Measurements from ENCODE around the gene KCNE2.

The KCNE2 gene

GRCh38 chr21:34360488-34361241, 3.1 kb upstream of the KCNE2 start:
- TF ChIP-seq CTCF (IDR thresholded peaks at IDR 0.05; ENCODE audit: insufficient read depth, low read depth, low read length, missing control alignments), result no peak
- no peak overlapping the region for H3K4me3 ChIP-seq (ENCODE audit: low read length)
- DNase-seq (ENCODE audit: low read depth), result no peak

GRCh38 chr21:34362136-34362444, 1.7 kb upstream of the KCNE2 start:
- DNase-seq (ENCODE audit: low read depth), result no peak
- no peak for TF ChIP-seq CTCF (IDR thresholded peaks at IDR 0.05; ENCODE audit: insufficient read depth, low read depth, low read length, missing control alignments)
- H3K4me3 ChIP-seq (ENCODE audit: low read length), result no peak overlapping the region

- no peak for DNase-seq (ENCODE audit: low read depth)
- no peak for TF ChIP-seq CTCF (IDR thresholded peaks at IDR 0.05; ENCODE audit: insufficient read depth, low read depth, low read length, missing control alignments)
- no peak overlapping the region for H3K4me3 ChIP-seq (ENCODE audit: low read length)
Observed at GRCh38 chr21:34362670-34363069, 1.1 kb upstream of the KCNE2 start.

- no peak overlapping the region for H3K4me3 ChIP-seq (ENCODE audit: low read length)
- TF ChIP-seq CTCF (IDR thresholded peaks at IDR 0.05; ENCODE audit: insufficient read depth, low read depth, low read length, missing control alignments), result no peak
- DNase-seq (ENCODE audit: low read depth), result no peak
Observed at GRCh38 chr21:34364921-34365320, 1.1 kb downstream of the KCNE2 start.

GRCh38 chr21:34365809-34366208, 2.0 kb downstream of the KCNE2 start:
- DNase-seq (ENCODE audit: low read depth), result no peak
- TF ChIP-seq CTCF (IDR thresholded peaks at IDR 0.05; ENCODE audit: insufficient read depth, low read depth, low read length, missing control alignments), result no peak
- H3K4me3 ChIP-seq (ENCODE audit: low read length), result no peak overlapping the region

GRCh38 chr21:34367320-34367935, 3.6 kb downstream of the KCNE2 start:
- DNase-seq (ENCODE audit: low read depth), result peak; percentile 90

More at GRCh38 chr21:34367320-34367935, 3.6 kb downstream of the KCNE2 start:
- TF ChIP-seq CTCF (IDR thresholded peaks at IDR 0.05; ENCODE audit: insufficient read depth, low read depth, low read length, missing control alignments), result peak; percentile 92
- no peak overlapping the region for H3K4me3 ChIP-seq (ENCODE audit: low read length)
